ENCODE results near the gene TMEM126A.
"Not testable (repeated sequence)": the region's sequence is repeated elsewhere in the genome, so short reads cannot be mapped to it uniquely, and the experiment has no call there.

Gene TMEM126A

DNA sequence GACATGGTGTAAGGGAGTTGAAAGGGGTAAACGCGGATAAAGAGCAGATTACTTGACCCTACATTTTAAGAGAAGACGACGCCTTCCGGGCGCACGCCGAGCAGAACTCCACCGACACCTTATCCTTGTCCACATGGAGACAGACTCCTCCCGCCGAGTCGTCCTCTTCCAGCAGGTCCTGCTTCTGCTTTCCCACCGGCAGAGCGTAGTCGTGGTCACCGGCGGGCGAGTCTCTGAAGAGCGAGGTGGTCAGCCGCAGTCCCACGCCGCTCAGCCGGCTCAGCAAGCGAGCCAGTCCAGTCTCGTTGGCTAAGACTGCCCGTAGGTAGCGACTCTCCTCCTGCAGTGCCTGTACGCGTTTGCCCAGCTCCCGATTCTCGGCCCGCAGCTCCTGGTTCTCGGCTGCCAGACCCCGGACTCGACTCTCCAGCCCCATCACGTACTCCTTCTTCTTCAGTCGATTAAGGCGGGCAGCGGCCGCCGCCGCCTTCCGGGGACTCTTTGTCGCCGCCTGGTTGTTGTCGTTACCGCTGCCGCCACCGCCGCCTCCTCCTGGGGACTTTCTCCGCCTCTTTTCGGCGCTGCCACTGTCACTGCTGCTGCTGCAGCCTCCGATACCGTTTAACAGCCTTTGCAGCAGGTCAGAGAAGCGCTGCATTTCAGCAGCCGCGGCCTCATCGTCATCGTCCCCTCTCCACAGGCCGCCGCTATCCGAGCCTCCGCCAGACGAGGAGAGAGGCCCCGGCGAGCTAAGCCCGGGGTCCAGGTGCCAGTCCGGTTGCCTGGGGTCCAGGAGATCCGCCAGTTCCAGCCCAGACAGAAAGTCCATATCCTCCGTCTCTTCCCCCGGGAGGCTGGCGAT is 16.2 kb downstream of the TMEM126A start:
- H3K27ac ChIP-seq: peak overlapping the region; percentile 92
- no peaks in the 10 kb centered on the region for H3K27me3 ChIP-seq
- TF ChIP-seq, protein P1, sequence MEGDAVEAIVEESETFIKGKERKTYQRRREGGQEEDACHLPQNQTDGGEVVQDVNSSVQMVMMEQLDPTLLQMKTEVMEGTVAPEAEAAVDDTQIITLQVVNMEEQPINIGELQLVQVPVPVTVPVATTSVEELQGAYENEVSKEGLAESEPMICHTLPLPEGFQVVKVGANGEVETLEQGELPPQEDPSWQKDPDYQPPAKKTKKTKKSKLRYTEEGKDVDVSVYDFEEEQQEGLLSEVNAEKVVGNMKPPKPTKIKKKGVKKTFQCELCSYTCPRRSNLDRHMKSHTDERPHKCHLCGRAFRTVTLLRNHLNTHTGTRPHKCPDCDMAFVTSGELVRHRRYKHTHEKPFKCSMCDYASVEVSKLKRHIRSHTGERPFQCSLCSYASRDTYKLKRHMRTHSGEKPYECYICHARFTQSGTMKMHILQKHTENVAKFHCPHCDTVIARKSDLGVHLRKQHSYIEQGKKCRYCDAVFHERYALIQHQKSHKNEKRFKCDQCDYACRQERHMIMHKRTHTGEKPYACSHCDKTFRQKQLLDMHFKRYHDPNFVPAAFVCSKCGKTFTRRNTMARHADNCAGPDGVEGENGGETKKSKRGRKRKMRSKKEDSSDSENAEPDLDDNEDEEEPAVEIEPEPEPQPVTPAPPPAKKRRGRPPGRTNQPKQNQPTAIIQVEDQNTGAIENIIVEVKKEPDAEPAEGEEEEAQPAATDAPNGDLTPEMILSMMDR (IDR thresholded peaks at IDR 0.05): peak; percentile 46
- H3K9me3 ChIP-seq: no peaks in the 10 kb centered on the region
- peaks cover 23 to 28% of the 10 kb centered on the region in 2 experiments for H3K4me1 ChIP-seq (ENCODE audit: control insufficient read depth in 1 of 2, insufficient read depth in 1 of 2, low read depth in 1 of 2, low read length in 1 of 2)
- peaks cover 14% of the 10 kb centered on the region for H3K36me3 ChIP-seq
- peak overlapping the region; percentile 89 to 95 for H3K4me3 ChIP-seq (ENCODE audit: low read depth in 1 of 2, low read length in 1 of 2)

DNA sequence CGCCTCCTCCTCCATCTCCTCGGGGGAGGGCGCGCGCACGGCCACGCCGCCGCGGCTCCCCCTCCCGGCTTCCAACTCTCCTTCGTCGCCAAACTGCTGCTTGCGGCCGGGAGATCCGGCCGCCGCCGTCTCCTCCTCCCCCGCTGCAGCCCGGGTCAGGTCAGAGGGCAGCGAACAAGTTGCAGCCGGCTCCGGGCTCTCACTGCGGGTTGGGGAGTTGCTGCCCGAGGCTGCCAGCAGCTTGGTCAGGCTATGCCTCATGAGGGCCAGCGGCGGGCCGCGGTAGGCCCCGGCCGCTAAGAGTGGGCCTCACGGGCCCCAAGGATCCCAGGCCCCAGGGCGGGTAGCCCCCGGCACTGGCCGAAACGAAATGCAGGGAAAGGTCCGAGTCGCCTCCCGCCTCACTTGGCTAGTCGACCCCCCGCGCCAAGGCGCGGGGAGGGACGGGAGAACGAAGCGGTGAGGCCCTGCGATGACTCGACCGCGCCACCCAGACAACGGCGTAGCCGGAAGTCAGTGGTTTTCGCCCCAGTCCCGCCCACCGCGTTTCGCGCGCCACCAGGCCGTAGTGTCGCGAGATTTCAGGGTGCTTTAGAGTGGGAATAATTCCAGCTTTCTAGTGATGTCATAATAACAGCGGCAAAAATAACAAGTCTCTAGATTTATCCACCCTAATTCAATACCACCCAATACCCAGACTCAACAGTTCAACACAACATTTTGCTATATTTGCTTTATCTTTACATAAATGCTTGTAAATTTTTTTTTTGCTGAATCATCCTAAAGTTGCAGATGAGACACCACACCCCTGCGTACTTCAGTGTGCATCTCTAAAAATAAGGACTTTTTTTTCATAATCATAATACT is 17.1 kb downstream of the TMEM126A start, which contains the start of gene CREBZF:
CREBZF (minus strand) TSS at position 515 of the 867 bp plus-strand sequence; CDS start at position 261, 254 bp downstream.
- peak within 1 kb of the TSS; percentile 89 to 95 for H3K4me3 ChIP-seq (ENCODE audit: low read depth in 1 of 2, low read length in 1 of 2)
- TF ChIP-seq, protein P1 (IDR thresholded peaks at IDR 0.05): no peak
- H3K36me3 ChIP-seq: peaks cover 8% of the 10 kb centered on the region
- H3K4me1 ChIP-seq (ENCODE audit: control insufficient read depth in 1 of 2, insufficient read depth in 1 of 2, low read depth in 1 of 2, low read length in 1 of 2): peaks cover 23 to 28% of the 10 kb centered on the region in 2 experiments
- H3K27ac ChIP-seq: peak within 1 kb of the TSS; percentile 92
- no peaks in the 10 kb centered on the region for H3K27me3 ChIP-seq
- no peaks in the 10 kb centered on the region for H3K9me3 ChIP-seq

DNA sequence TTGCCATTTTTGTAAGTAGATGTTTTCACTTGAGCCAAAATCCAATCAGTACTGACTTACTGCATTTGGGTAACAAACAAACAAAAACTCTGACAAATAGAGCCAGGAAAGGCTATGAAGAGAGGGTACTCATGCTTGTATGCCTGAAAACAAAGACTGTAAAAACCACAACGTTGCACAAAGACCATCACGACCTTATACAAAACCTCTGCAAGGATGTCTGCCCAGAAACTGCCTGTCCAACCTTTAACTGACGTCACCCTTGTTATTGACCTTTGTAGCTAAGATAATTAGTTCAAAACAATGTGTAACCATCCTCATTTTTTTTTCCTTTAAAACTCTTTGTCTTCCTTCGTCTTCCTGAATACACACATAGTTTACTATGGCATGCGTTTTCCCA is 18.0 kb downstream of the TMEM126A start:
- no peak overlapping the region for H3K4me3 ChIP-seq (ENCODE audit: low read depth in 1 of 2, low read length in 1 of 2)
- H3K4me1 ChIP-seq (ENCODE audit: control insufficient read depth in 1 of 2, insufficient read depth in 1 of 2, low read depth in 1 of 2, low read length in 1 of 2): peaks cover 23 to 28% of the 10 kb centered on the region in 2 experiments
- TF ChIP-seq, protein P1 (IDR thresholded peaks at IDR 0.05): no peak
- no peak overlapping the region for H3K27ac ChIP-seq
- H3K27me3 ChIP-seq: no peaks in the 10 kb centered on the region
- H3K36me3 ChIP-seq: no peaks in the 10 kb centered on the region
- no peaks in the 10 kb centered on the region for H3K9me3 ChIP-seq

DNA sequence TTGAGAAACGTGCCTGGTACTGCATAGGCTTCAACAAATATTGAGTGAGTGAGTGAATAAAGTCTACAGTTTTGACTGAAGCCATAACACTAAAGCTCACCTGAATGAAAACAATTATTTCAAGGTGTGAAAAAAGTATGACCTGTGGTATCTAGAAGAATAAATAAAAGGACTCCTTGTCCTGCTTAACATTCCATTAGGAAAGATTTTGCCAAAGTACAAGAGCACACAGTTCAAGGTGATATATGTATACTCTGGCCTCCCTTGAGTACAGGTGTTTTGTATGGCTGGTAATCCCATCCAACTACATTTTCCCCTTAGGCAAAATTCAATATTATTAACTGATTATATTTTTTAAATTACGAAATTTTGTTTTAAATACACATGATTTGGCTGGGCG is 18.9 kb downstream of the TMEM126A start:
- H3K4me3 ChIP-seq (ENCODE audit: low read depth in 1 of 2, low read length in 1 of 2): no peak overlapping the region
- no peaks in the 10 kb centered on the region for H3K9me3 ChIP-seq
- no peak overlapping the region for H3K27ac ChIP-seq
- H3K4me1 ChIP-seq (ENCODE audit: control insufficient read depth in 1 of 2, insufficient read depth in 1 of 2, low read depth in 1 of 2, low read length in 1 of 2): peaks cover 23 to 28% of the 10 kb centered on the region in 2 experiments
- TF ChIP-seq, protein P1 (IDR thresholded peaks at IDR 0.05): no peak
- H3K27me3 ChIP-seq: no peaks in the 10 kb centered on the region
- H3K36me3 ChIP-seq: no peaks in the 10 kb centered on the region

DNA sequence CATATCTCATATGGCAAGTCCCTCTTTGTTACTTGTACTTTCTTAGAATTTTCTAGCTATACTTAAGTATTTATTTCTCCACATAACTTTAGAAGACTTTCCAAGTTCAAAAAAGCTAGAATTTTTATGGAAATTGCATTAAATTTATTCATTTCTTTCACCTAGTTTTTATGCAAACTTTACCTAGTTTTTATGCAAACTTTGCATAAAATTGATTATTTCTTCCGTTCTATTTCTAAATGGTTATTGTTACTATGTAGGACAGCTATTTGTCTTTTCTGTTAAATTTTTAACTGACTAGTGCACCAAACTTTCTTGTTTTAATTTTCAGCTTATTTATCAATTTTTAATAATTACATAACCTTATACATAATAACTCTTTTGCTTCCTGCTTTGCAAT is 20.4 kb downstream of the TMEM126A start:
- TF ChIP-seq, protein P1 (IDR thresholded peaks at IDR 0.05): no peak
- Histone ChIP-seq H3K27ac (no peak overlapping the region), H3K4me1 (ENCODE audit: control insufficient read depth in 1 of 2, insufficient read depth in 1 of 2, low read depth in 1 of 2, low read length in 1 of 2) (peaks cover 9 to 15% of the 10 kb centered on the region in 2 experiments), H3K9me3 (no peaks in the 10 kb centered on the region), H3K4me3 (ENCODE audit: low read depth in 1 of 2, low read length in 1 of 2) (no peak overlapping the region), H3K27me3 (no peaks in the 10 kb centered on the region), H3K36me3 (no peaks in the 10 kb centered on the region)

DNA sequence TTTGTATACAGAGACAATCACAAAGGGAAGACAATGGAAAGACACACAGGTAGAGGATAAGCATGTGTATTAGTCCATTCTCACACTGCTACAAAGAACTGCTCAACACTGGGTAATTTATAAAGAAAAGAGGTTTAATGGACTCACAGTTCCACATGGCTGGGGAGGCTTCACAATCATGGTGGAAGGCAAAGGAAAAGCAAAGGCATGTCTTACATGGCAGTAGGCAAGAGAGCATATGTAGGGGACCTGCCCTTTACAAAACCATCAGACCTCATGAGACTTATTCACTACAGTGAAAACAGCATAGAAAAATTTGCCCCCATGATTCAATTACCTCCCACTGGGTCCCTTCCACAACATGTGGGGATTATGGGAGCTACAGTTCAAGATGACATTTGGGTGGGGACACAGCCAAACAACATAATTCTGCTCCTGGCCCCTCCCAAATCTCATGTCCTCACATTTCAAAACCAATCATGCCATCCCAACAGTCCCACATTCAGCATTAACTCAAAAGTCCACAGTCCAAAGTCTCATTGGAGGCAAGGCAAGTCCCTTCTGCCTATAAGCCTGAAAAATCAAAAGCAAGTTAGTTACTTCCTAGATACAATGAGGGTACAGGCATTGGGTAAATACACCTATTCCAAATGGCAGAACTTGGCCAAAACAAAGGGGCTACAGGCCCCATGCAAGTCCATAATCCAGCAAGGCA is 23.3 kb downstream of the TMEM126A start:
- H3K9me3 ChIP-seq; H3K27ac ChIP-seq; H3K27me3 ChIP-seq; H3K4me1 ChIP-seq (ENCODE audit: control insufficient read depth in 1 of 2, insufficient read depth in 1 of 2, low read depth in 1 of 2, low read length in 1 of 2); H3K36me3 ChIP-seq; H3K4me3 ChIP-seq (ENCODE audit: low read depth in 1 of 2, low read length in 1 of 2): not testable (repeated sequence)
